Middle frontal gyrus (tissue), 1 donor: ENCODE results near the gene FPR3.
A peak's percentile ranks its signal among the peaks of the same experiment; 100 is the strongest.
"Not testable (repeated sequence)": the region's sequence is repeated elsewhere in the genome, so short reads cannot be mapped to it uniquely, and the experiment has no call there.

Experiments
- DNase-seq: peaks from one replicate; pipeline ENCODE4 v3.0.0-alpha.2; 2015; ENCODE audit warnings: low spot score; ENCODE audit errors: extremely low spot score

The FPR3 gene

DNA sequence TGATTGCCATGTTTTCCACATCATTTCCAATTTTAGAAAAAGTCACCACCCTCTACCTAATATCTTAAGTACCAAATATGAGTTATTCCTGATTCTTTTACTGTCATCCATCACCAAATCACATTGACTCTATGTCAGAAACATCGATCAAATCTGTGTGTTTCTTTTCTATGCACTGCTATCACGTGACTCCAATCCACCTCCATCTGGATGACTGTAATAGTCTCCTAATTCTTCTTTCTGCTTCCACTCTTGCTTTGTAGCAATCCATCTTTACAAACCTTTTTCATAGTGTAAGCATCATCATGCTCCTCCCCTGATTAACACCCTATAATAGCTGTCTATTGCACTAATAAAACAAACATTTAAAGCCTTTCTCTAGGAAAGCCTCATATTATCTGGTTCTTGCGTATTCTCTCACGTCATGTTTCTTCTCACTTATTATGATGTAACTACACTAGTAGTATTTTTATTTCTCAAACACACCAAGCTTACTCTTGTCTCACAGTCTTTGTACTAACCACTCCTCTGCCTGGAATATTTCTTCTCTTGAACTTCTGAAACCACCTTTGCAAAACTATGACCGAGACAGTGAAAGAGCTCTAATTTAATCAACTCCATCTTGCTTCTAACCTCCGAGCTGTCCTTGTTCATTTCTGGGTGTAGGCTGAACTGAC is 10.7 kb upstream of the FPR3 start:
- no peak for DNase-seq

DNA sequence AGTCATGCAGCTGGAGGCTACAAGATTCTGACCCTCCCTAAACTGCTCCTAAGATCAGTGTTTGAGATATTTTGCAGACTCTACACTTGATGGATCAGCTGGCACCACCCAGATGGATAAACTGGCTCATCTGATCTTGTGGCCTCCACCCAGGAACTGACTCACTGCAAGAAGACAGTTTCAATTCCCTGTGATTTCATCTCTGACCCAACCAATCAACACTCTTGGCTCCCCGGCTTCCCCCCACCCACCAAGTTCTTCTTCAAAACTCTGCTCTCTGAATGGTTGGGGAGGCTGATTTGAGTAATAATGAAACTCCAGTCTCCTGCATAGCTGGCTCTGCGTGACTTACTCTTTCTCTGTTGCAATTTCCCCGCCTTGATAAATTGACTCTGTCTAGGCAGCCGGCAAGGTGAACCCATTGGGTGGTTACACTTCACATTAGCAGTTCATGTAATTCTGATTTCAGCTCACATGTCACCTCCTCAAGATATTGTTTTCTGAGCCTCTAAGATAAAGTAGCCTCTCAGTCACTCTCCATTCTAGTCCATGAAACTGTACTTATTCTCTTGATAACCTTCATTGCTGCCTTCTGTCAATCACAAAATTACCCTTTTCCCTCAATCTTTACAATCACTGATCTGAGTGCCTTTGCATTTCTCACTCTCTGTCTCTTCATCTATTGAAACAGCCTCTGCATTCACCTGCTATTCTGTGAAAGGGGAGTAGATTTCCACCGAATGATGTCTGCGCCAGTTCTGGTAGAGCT is 9.9 kb upstream of the FPR3 start:
- no peak for DNase-seq

DNA sequence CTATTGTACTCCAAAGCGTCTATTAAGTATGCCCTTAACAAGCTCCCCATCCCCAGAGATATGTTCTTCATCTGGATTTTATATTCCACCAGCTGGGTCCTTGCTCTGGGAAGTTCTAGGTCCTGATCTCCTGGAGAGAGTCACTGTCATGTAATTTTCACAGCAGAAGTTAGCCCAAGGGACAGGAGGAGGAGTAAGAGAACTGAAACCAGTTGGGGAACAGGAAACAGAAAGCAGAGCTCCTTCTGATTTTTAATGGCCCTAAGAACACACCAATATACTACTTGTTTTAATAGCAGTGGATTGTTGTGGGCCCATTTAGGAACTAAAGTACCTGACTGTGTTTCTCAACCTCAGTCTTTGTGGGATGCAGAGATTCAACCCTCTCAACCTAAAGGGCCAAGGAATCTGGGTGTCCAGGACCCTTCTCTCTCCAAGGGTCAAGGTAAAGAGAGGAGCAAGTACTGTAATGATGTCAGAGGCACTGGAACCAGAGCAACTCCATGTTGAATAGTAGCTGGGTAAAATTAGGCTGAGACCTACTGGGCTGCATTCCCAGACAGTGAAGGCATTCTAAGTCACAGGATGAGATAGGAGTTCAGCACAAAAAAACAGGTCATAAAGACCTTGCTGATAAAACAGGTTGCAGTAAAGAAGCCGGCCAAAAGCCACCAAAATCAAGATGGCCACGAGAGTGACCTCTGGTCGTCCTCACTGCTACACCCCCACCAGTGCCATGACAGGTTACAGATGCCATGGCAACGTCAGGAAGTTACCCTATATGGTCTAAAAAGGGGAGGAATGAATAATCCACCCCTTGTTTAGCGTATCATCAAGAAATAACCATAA is 8.1 kb upstream of the FPR3 start:
- DNase-seq = no peak

DNA sequence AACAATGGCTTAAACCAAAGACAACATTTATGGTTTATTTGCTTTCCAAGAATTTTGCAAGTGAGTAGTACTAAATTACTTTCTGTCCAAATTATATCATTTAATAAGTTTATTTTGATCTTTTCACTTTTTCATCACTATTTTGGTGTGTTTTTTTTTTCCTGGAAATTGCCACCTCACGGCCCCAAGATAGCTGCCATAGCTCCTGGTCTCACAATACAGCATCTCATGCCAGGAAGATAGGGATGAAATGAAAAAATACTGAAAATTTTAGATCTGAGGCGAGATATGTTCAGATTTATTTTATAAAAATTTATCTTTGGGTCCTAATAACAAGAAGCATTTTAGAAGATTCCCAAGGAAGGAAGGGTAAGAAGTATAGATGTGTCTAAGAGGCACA is 6.9 kb upstream of the FPR3 start:
- DNase-seq = no peak

DNA sequence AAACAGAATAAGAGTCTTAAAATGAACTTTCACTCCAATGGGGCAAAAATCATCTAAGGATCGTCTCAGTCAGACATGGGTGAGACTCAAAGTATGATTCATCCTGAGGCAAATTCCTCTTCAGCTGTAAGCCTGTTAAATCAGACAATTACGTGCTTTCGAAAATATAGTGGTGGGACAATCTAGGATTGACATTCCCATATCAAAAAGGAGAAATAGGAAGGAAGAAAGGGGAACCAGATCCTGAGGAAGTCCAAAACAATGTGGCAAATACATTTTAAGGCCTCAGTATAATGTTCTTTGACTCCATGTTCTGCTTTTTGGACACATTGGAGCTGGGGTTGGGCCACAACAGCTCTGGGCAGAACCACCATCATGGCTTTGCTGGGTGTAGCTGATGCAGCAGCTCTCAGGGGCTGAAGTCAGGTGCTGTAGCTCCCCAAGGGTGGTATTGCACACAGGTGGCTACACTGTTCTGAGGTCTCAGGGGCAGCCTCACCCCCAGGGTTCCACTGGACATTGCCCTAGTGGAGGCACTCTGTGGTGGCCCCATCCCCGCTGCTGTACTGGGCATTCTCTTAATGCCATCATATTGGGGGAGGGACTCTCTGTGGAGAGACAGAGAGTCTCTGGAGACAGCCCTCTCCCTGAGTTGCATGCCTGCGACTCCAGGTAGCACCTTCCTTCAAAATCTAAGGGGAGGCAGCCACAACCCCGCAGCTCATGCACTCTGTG is 5.7 kb upstream of the FPR3 start:
- DNase-seq = no peak

DNA sequence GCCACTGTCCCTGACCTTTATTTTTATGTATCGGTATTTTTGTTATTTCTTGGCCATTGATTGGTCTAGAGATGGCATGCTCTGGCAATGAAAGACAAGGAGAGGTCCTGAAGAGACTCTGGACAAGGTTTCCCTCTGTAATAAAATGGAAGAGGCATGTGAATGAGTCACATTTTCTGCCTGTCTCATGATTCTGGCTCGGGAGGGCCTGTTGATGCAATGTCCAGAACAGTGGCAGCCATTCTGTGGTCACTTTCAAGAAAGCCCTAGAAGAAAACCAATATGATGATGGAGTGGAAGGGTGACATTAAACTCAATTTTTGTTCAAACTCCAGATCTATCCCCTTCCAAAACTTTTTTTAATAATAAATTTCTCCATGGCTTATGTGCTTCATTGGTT is 2.0 kb upstream of the FPR3 start:
- DNase-seq = no peak

DNA sequence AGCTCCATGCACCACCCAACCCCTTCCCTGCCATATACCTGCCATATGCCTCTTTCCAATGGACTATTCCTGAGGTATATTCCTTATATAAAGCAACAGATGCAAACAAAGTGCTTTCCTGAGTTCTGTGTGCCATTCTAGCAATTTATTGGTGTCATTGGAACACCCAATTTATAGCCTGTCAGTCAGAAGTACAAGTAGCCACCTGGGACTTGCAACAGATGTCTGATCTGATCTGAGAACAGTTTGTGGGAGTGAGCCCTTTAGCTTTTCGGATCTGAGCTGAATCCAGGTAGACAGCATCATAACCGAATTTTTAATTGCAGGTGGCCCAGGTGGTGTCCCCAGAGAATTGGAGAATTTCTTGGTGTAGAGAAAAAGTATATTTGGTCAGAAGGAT is 963 bp upstream of the FPR3 start:
- no peak for DNase-seq

DNA sequence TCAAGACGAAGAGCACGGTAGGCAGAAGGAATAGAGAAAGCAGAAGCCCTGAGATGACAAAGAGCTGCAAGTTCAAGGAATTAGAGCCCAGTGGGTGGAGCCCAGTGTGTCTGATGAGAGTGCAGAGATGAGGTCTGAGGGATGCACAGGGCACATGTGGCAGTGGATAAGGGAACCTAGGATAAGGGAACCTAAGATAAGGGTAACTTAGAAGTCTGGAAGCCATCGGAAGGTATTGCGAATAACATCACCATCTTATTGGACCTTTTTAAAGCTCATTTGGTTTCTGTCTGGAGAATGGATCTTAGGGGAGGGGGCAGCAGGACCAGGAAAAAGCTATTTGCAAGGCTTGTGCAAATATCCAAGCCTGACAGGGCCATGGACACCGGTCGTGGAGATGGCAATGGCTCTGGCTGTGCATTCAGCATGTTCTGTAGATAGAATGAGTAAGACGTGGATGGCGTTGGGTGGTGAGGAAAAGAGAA is 1.3 kb downstream of the FPR3 start:
- no peak for DNase-seq

DNA sequence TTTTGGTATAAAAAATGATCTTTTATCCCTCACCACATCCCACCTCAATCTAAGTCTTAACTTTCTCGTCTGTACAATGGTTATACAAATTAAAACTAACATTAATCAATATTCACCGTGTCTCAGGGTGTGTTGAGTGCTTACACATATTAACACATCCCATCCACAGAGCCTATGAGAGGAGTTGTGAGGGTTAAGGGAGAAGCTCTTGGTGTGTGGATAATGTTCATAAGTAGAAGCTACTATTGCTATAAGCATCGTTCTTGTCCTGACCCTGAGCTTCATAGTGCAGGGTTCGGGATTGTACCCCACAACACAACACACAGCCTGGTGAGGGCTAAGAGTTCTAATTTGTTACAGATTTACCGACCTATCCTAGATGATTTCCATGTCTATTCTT is 2.5 kb downstream of the FPR3 start:
- no peak for DNase-seq

DNA sequence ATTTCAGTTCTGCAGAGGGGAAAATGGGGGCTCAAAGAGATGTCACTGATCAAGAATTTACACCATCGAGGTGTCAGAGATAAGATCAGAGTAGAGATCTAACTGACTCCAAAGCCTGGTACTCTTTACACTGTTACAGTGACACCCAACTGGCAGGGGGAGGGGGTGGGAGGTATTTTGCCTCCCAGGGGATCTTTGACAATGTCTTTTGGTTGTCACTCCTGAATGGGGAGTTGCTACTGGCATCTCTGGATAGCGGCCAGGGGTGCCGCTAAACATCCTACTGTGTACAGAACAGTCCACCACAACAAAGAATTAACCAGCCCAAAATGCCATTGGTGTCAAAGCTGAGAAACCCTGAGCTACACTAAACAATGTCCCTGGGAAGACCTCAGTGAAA is 3.1 kb downstream of the FPR3 start:
- no peak for DNase-seq

DNA sequence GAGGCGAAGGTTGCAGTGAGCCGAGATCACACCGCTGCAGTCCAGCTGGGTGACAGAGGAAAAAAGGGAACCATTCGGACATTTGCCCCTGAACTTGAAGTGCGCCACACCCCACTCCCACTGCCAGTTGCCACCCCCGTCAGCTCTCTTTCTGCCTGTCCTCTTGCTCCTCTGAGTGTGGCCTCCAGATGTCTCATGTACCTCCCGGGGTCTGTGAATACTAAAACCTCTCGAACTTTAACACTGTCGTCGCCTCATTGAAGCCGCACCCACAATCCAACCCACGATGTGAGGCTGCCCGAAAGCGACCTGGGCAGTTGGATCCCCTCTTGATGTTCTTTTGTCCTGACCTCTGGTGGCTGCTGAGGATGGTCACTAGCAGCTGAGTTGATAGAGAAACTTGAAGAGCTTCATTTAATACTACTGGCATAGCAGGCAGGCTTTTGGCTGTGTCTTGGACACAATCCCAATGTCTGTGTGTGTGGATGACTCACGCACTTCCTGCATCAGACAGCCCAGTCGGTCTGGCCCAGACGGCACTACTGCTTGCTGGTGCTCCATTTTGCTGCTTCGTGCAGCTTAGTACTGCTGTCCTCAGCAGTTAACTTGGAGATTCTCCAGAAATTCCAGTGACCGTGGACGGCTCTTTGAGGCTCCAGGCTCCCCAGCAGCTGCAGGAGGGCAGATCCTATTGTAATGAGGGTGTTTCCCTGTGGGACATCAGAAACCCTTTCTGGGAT is 4.2 kb downstream of the FPR3 start:
- DNase-seq = peak; percentile 46

DNA sequence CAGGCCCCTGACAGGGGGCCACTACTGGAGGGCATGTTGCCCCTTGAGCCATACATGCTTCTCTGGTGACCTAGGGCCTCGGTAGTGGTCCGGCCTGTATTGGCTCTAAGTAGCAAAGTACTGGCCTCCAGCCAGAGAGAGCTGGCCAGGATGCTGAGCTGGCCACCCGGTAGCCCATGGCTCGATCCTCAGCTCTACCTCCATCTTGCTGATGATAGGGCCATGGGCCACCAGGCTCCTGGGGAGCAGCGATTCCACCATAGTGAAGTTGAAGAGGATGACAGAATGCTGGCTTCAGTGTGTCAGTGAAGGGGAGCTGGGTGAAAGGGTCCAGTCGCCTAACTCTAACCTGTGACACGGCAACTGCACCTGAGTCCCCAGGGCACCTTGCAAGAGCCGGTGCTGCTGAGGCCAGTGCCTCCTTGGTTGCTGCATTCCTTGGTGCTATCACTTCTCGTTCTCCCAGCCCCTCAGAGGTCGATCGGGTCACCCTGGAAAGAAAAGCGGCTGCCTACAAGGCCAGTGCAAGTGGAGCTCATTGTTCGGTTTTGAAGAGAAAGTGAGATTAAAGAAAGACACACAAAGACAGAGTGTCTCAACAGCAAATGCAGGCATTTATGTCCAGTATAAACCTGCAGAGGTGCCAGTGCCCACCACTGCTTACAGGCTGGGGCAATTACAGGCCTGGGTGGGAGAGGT is 5.0 kb downstream of the FPR3 start:
- no peak for DNase-seq

DNA sequence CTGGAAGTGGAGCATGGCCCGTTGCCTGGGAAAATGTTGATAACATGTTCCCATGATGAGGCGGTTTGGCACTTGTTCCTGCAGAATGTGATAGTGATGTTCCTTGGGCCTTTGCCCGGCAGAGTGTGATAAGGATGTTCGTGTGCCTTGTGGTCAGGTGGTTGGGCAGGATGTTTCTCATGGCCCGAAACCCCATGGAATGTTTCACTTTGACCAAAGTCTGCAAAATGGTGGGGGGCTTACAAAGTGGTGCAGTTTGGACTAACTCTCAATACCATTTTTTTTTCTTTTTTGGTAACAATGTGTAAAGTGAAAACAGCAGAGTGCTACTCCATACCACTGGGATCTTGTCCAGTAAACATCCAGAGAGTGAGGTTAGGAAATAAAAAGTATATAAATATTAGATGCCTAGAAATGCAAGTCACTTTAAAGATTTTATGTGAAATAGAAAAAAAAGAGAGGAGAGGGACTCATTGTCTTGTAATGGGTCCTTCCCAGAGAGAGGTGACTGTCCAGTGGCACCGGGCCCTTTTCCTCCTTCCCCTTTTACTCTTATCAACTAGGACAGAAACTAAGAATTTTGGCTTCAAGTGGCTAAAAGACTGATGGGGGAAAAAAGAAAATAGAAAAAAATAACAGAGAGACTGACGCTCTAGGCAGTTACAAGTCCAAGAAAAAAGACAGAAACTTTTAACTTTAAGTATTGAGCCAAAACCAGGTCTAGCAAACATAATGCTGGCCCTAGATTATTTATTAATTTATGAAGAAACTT is 5.7 kb downstream of the FPR3 start:
- no peak for DNase-seq

DNA sequence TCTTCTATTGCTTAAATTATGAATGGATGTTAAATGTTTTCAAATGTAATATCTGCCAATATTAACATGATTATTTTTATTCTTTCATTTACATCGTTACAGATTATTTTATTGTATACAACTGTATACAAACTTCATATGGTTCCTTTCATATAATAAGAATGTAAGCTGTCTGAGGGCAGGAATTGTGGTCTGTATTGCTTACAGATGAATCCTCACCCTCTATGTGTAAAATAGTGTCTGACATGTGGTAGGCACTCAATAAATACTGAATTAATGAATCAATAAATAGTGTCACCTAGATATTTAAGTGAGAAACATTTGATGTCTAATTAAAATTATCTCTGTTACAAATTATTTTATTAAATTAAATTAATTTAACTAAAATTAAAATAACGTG is 7.8 kb downstream of the FPR3 start:
- DNase-seq = no peak

DNA sequence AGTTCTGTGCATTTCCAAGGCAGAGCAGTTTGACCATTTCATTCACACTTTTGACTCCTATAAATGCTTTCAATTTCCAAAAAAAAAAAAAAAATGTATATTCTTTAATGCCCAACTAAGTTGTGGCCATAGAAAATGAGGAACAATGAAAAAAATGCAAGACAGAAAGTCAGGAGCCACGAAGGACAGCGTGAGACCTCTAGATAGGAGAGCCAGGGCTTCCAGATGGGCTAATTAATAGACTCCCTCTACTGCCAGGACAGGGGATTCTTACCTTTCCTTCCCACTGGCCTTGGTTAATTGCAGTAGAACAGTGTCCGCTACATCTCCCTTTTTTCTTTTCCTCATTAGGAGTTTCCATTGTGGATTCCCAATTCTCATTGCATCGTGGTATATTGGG is 8.6 kb downstream of the FPR3 start:
- DNase-seq = no peak

DNA sequence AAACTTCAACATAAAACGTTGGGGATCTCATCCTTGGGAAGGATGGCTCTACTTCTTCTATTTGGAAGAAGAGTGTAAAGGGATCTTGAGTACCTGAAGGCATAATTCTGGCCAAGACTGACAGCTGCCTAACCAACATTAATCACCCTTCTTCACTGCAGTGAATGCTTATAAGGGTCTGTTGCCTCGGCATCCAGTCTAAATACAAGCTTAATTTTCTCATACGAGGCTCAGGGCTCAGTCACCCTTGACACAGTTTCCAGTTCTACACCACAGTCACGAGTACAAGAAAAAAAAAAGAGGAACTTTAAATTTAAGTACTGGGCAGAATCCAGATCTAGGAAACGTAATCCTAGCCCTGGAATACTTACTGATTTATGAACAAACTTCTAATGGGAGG is 9.0 kb downstream of the FPR3 start:
- no peak for DNase-seq

DNA sequence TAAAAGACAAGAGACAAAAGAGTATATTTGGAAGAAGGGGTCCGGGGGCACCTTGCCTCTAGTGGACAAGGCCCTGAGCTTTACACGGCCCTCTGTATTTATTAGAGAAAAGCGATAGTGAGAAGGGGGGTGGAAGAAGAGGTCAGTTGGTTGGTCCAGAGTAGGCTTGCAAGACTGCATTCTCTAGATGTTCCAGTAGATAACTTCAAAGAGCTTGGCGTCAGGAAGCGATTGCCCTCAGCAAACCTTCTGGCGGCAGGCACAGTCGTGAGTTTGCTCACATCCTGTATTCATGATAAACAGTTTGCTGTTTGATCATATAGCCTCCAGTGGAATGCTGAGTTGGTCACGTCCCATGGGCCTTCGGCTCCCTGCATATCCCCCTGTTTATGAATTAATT is 9.8 kb downstream of the FPR3 start:
- DNase-seq = not testable (repeated sequence)

DNA sequence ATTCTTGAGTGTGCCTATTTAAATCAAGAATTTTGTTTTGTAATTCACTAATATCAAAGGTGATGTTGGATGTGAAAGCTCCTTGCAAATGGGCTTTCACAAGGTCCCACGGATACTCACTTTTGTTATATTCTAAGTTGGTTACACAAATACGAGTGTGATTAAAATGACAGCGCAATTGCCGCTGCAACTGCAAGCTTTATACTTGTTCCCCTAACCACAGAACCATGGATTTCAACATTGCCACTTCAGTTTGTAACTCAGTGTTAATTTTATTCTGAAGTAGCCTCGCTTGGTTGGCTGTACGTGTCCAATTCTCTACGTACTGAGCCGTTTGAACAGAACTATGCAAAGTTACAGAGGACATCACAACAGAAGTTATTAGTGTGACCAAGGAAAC is 10.4 kb downstream of the FPR3 start:
- DNase-seq = not testable (repeated sequence)

DNA sequence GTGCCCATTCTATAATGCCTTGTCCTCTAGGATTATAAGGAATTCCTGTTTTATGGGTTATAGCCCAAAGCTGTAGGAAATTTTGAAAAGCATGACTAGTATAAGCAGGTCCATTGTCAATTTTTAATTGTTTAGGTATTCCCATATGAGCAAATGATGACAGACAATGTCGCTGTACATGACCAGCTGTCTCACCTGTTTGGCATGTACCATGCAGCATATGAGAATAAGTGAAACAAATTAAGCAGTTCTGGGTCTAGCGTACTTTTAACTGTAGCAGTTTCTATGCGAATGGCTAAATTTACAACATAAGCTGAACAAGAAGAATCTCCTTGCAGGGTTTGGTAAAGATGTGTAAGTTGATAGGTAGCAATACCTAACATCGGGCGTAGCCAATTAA is 11.6 kb downstream of the FPR3 start:
- DNase-seq = not testable (repeated sequence)
